B cell (primary cell): ENCODE measurements around the gene LRRN4CL. TPM values are rescaled to one million over a fixed set of nuclear protein-coding genes. Genes with fewer than 3 reads are reported as not detected.
A peak's percentile ranks its signal among the peaks of the same experiment; 100 is the strongest.

Source experiments
- ATAC-seq: fragments of 200-7000 bp; cut with Tn5 transposase; one replicate; pipeline ENCODE4 v1.10.0; 2021; ENCODE audit warnings: low read depth, mild to moderate bottlenecking, moderate number of reproducible peaks, moderate library complexity
- CTCF ChIA-PET: fragments of 350-600 bp; sonication (Branson Sonifier 250); formaldehyde crosslinking; loops from one replicate; lab custom pipeline; 2021; ENCODE audit warnings: antibody characterized with exemption, inconsistent platforms; lab: Charles Lee
- POLR2A ChIA-PET: fragments of 350-600 bp; sonication (Branson Sonifier 250); formaldehyde crosslinking; loops from one replicate; lab custom pipeline; 2021; ENCODE audit warnings: antibody characterized with exemption; lab: Charles Lee
- DNase-seq: peaks from one replicate; pipeline ENCODE4 v3.0.0; 2013
- H2AFZ ChIP-seq: 2 replicates; pipeline ENCODE4 v1.6.1; 2012; ENCODE audit warnings: mild to moderate bottlenecking, low read depth, low read length; ENCODE audit not compliant: insufficient read depth, poor library complexity, severe bottlenecking
- H3K27ac ChIP-seq, 2 donors: 1 replicate in 1 of 2; 2 replicates in 1 of 2; pipeline ENCODE4 v1.5.1; 2012 to 2013; ENCODE audit warnings: low read length in 2 of 2, mild to moderate bottlenecking in 2 of 2, moderate library complexity in 1 of 2
- H3K27me3 ChIP-seq, 4 experiments: fragments of 200-600 bp in 1 of 4; sonication (generic) in 1 of 4; replicated peaks in 1 of 4; 1 replicate in 2 of 4; 2 replicates in 2 of 4; pipeline versions ENCODE4 v1.6.1 to v1.7.0; 2013 to 2016; ENCODE audit warnings: low read length in 3 of 4, mild to moderate bottlenecking in 2 of 4, mixed read lengths in 1 of 4, moderate library complexity in 1 of 4; ENCODE audit not compliant: insufficient read depth in 4 of 4, control insufficient read depth in 3 of 4; ENCODE audit errors: control extremely low read depth in 1 of 4
- H3K36me3 ChIP-seq, 2 experiments: replicated peaks in 1 of 2; 1 replicate in 1 of 2; 2 replicates in 1 of 2; pipeline versions ENCODE4 v1.6.1 to v1.7.1; 2013; ENCODE audit warnings: low read length in 1 of 2; ENCODE audit not compliant: insufficient read depth in 2 of 2, control insufficient read depth in 1 of 2; ENCODE audit errors: control extremely low read depth in 1 of 2, extremely low read depth in 1 of 2
- H3K4me1 ChIP-seq, 2 donors: fragments of 200-600 bp in 1 of 2; sonication (generic) in 1 of 2; 1 replicate in 1 of 2; 2 replicates in 1 of 2; pipeline versions ENCODE4 v1.5.1 to v1.6.1; 2013 to 2017; ENCODE audit warnings: low read length in 2 of 2; ENCODE audit not compliant: control insufficient read depth in 2 of 2, insufficient read depth in 2 of 2
- H3K4me2 ChIP-seq: replicated peaks from 2 replicates; pipeline ENCODE3; 2012; ENCODE audit warnings: mild to moderate bottlenecking, low read depth, low read length; ENCODE audit not compliant: poor library complexity, severe bottlenecking
- H3K4me3 ChIP-seq, 5 experiments: fragments of 200-600 bp in 1 of 5; sonication (generic) in 1 of 5; 1 replicate in 3 of 5; 2 replicates in 2 of 5; pipeline versions ENCODE4 v1.5.1 to v1.7.0; 2011 to 2016; ENCODE audit warnings: low read length in 4 of 5, mild to moderate bottlenecking in 4 of 5, low read depth in 2 of 5, control low read depth in 1 of 5, moderate library complexity in 1 of 5; ENCODE audit not compliant: insufficient read depth in 1 of 5; ENCODE audit errors: control extremely low read depth in 1 of 5, extremely low read depth in 1 of 5
- H3K79me2 ChIP-seq: fragments of 200-600 bp; sonication (generic); one replicate; pipeline ENCODE4 v1.6.0; 2016; ENCODE audit warnings: low read length; ENCODE audit not compliant: control insufficient read depth, insufficient read depth
- H3K9ac ChIP-seq: fragments of 200-600 bp; sonication (generic); 2 replicates; pipeline ENCODE4 v1.6.1; 2017; ENCODE audit warnings: mild to moderate bottlenecking, low read length, moderate library complexity
- H3K9me3 ChIP-seq, 3 donors: one replicate each; pipeline versions ENCODE4 v1.6.1 to v1.7.1; 2013; ENCODE audit warnings: low read length in 2 of 3; ENCODE audit not compliant: control insufficient read depth in 2 of 3, insufficient read depth in 1 of 3; ENCODE audit errors: control extremely low read depth in 1 of 3
- H4K20me1 ChIP-seq: 2 replicates; pipeline ENCODE4 v1.6.0; 2012; ENCODE audit warnings: mild to moderate bottlenecking, low read length; ENCODE audit not compliant: insufficient read depth, control insufficient read depth, poor library complexity, severe bottlenecking
- H3K27ac Mint-ChIP-seq: one replicate; pipeline ENCODE4 v1.8.0; 2021; ENCODE audit warnings: mixed read lengths
- H3K27me3 Mint-ChIP-seq: one replicate; pipeline ENCODE4 v1.8.0; 2021; ENCODE audit warnings: mixed read lengths
- H3K4me1 Mint-ChIP-seq: one replicate; pipeline ENCODE4 v1.8.0; 2021; ENCODE audit warnings: mixed read lengths
- H3K4me3 Mint-ChIP-seq: one replicate; pipeline ENCODE4 v1.8.0; 2021; ENCODE audit warnings: mixed read lengths
- H3K9me3 Mint-ChIP-seq: one replicate; pipeline ENCODE4 v1.8.0; 2022; ENCODE audit warnings: mixed read lengths; ENCODE audit not compliant: insufficient read depth
- EZH2 ChIP-seq: IDR thresholded peaks from 2 replicates; pipeline ENCODE4 v1.6.1; 2012; ENCODE audit warnings: borderline replicate concordance, low read depth, mild to moderate bottlenecking, moderate library complexity, low read length; ENCODE audit not compliant: insufficient read depth, poor library complexity, severe bottlenecking
- WGBS: methylation state at CpG from one replicate; pipeline ENCODE4 v1.1.5; 2013; ENCODE audit warnings: missing lambda C conversion rate; ENCODE audit not compliant: insufficient coverage; 5-methylcytosine and 5-hydroxymethylcytosine counted together
- intact Hi-C: fragments of 100-400 bp; cut with micrococcal nuclease; formaldehyde crosslinking; loops from one replicate; pipeline ENCODE4 v1.10.0; 2022
- polyA plus RNA-seq: library from polyadenylated mRNA; depleted of rRNA; stranded (reverse); fragments of >200 nt; gene quantifications from 2 replicates; pipeline ENCODE4 v1.2.3, GENCODE V29; 2012
- total RNA-seq, 2 donors: library from RNA; stranded (reverse); fragments of 120-200 nt in 1 of 2; gene quantifications; 1 replicate in 1 of 2; 2 replicates in 1 of 2; pipeline versions ENCODE4 v1.2.3 to v1.2.4, GENCODE V29; 2013 to 2022
- TF ChIP-seq, protein P1 (sequence below): fragments of 200-600 bp; IDR thresholded peaks from one replicate; pipeline ENCODE4 v1.8.0; 2022; ENCODE audit warnings: antibody characterized with exemption, mild to moderate bottlenecking

LRRN4CL gene
- total and polyA plus RNA-seq, 2 donors (not counting 1 experiment from before 2014, with no cell fraction given): 0.03 to 0.25 TPM

DNA sequence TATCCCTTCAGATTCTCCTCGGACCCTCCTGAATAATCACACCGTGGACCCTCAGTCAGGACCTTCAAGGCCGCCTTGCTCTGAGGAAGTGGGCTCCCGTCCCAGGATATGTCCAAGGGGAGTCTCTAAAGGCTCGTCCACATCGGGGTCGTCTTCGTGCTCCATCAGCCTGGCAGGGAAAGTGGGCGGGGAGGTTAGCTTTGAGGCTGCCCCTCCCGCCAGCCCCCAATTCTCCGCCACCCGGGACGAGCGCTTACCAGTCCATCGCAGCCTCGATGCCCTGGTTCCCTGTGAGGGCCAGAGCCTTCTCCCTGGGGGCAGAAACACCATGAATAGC, 10.9 kb downstream of the LRRN4CL start:
- H3K27ac ChIP-seq: peak overlapping the region; percentile 83 to 99
- H4K20me1 ChIP-seq: no peaks in the 10 kb centered on the region
- Mint-ChIP-seq H3K9me3 (no peaks in the 10 kb centered on the region), H3K27me3 (no peaks in the 10 kb centered on the region), H3K4me3 (peak overlapping the region; percentile 88), H3K27ac (peak overlapping the region; percentile 93), H3K4me1 (peaks cover 34% of the 10 kb centered on the region)
- intact Hi-C loops: loop anchor here (2.0 kb wide), 1 partner anchor 14 kb away; the partner anchor contains the start of genes C11orf98 and CSKMT
- no peak for ATAC-seq
- H3K4me1 ChIP-seq: peaks cover 9 to 21% of the 10 kb centered on the region in 2 donors
- CTCF ChIA-PET: interaction anchor here (1.5 kb wide), 1 partner anchor 83 kb away, joined by 3 read pairs; the partner anchor contains the start of gene POLR2G
- H3K27me3 ChIP-seq: no peaks in the 10 kb centered on the region
- POLR2A ChIA-PET: interaction anchor here (1.0 to 3.2 kb wide), 4 partner anchors 11 to 87 kb away, joined by 3 to 16 read pairs (median 5); partner anchors contain the start of genes C11orf98, CSKMT, EML3 and TUT1
- peak overlapping the region; percentile 96 for H2AFZ ChIP-seq
- no peaks in the 10 kb centered on the region for H3K9me3 ChIP-seq
- peaks cover 1 to 24% of the 10 kb centered on the region in 2 experiments for H3K36me3 ChIP-seq
- peak overlapping the region; percentile 71 to 99 (median 98) for H3K4me3 ChIP-seq
- DNase-seq: peak; percentile 29
- peaks cover 41% of the 10 kb centered on the region for H3K79me2 ChIP-seq
- H3K4me2 ChIP-seq: peak overlapping the region; percentile 90
- peak overlapping the region; percentile 99 for H3K9ac ChIP-seq
- TF ChIP-seq, protein P1, sequence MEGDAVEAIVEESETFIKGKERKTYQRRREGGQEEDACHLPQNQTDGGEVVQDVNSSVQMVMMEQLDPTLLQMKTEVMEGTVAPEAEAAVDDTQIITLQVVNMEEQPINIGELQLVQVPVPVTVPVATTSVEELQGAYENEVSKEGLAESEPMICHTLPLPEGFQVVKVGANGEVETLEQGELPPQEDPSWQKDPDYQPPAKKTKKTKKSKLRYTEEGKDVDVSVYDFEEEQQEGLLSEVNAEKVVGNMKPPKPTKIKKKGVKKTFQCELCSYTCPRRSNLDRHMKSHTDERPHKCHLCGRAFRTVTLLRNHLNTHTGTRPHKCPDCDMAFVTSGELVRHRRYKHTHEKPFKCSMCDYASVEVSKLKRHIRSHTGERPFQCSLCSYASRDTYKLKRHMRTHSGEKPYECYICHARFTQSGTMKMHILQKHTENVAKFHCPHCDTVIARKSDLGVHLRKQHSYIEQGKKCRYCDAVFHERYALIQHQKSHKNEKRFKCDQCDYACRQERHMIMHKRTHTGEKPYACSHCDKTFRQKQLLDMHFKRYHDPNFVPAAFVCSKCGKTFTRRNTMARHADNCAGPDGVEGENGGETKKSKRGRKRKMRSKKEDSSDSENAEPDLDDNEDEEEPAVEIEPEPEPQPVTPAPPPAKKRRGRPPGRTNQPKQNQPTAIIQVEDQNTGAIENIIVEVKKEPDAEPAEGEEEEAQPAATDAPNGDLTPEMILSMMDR: no peak
- TF ChIP-seq EZH2: no peak
- WGBS: 1% methylated on average over 11 of the region's 16 CpGs

DNA sequence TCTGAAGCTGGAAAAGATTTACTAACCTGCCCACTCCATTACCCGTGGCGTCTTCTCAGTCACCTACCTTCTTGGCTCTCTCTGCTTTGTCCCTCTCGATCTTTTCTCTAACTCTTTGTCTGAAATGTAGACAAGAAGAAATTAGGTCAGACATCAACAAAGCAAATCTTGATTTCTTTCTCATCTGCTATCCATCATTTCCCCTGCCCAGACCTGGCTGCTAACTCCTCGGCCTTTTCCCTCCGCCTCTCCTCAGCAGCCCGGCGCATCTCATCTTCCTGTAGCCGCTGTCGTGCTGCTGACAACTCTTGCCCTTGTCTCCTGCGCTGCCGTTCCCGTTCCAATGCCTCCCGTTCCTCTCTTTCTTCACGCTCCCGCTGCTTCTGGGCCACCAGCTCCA, 11.6 kb downstream of the LRRN4CL start:
- peaks cover 40% of the 10 kb centered on the region for H3K4me1 Mint-ChIP-seq
- WGBS: 100% methylated on average over 8 of the region's 15 CpGs
- DNase-seq: no peak

More for the DNA sequence above, 11.6 kb downstream of the LRRN4CL start:
- POLR2A ChIA-PET: interaction anchor here (1.0 to 1.9 kb wide), 3 partner anchors 10 to 12 kb away, joined by 3 to 6 read pairs (median 5); partner anchors contain the start of genes C11orf98 and CSKMT
- CTCF ChIA-PET: no interaction called here
- Histone ChIP-seq H3K79me2 (peaks cover 48% of the 10 kb centered on the region), H3K4me1 (peaks cover 16 to 28% of the 10 kb centered on the region in 2 donors), H4K20me1 (peaks cover 2% of the 10 kb centered on the region), H3K4me2 (peak overlapping the region; percentile 90), H2AFZ (no peak overlapping the region), H3K27ac (peak overlapping the region in 1 of 2 donors; percentile 99), H3K9ac (peak overlapping the region; percentile 99), H3K27me3 (no peaks in the 10 kb centered on the region), H3K9me3 (no peaks in the 10 kb centered on the region), H3K36me3 (peaks cover 1 to 27% of the 10 kb centered on the region in 2 experiments), H3K4me3 (peak overlapping the region in 3 of 5 experiments; percentile 71 to 99 (median 99))
- H3K27me3 Mint-ChIP-seq: no peaks in the 10 kb centered on the region
- no peak for TF ChIP-seq EZH2
- TF ChIP-seq, protein P1: no peak
- ATAC-seq: no peak
- intact Hi-C loops: loop anchor here (2.0 kb wide), 1 partner anchor 13 kb away; the partner anchor contains the start of genes C11orf98 and CSKMT
- H3K27ac Mint-ChIP-seq: peak overlapping the region; percentile 93
- peak overlapping the region; percentile 88 for H3K4me3 Mint-ChIP-seq
- no peaks in the 10 kb centered on the region for H3K9me3 Mint-ChIP-seq
